ENCODE measurements around the gene CPA4.
"Not testable (repeated sequence)": the region's sequence is repeated elsewhere in the genome, so short reads cannot be mapped to it uniquely, and the experiment has no call there.

CPA4 gene

GRCh38 chr7:130292682-130293257 is at the start of gene CPA4:
TSS of gene CPA4 (plus strand) at chr7:130293161. CDS start at chr7:130293181, 20 bp downstream.
- no peak for DNase-seq

GRCh38 chr7:130243486-130243885 is 49.5 kb upstream of the CPA4 start:
- DNase-seq = not testable (repeated sequence)

- DNase-seq = not testable (repeated sequence)
These were observed 46.5 kb upstream of the CPA4 start for GRCh38 chr7:130246491-130246890.

GRCh38 chr7:130248842-130249241 is 44.1 kb upstream of the CPA4 start:
- not testable (repeated sequence) for DNase-seq

- not testable (repeated sequence) for DNase-seq
These were observed 43.3 kb upstream of the CPA4 start for GRCh38 chr7:130249626-130250025.

GRCh38 chr7:130254555-130254954 is 38.4 kb upstream of the CPA4 start:
- DNase-seq = no peak

GRCh38 chr7:130256704-130257103 is 36.3 kb upstream of the CPA4 start:
- DNase-seq = no peak

- DNase-seq = no peak
These were observed 34.4 kb upstream of the CPA4 start for GRCh38 chr7:130258494-130259078.

- no peak for DNase-seq
These were observed 30.5 kb upstream of the CPA4 start for GRCh38 chr7:130262448-130262847.

GRCh38 chr7:130263130-130263529 is 29.8 kb upstream of the CPA4 start:
- DNase-seq = no peak

- DNase-seq = no peak
These were observed 26.6 kb upstream of the CPA4 start, which contains the start of gene CPA2 for GRCh38 chr7:130266258-130266960. TSS of gene CPA2 (plus strand) at chr7:130266863. CDS start at chr7:130266882, 19 bp downstream.

- DNase-seq = no peak
These were observed 26.0 kb upstream of the CPA4 start for GRCh38 chr7:130266961-130267321.

GRCh38 chr7:130268463-130269317 is 24.3 kb upstream of the CPA4 start:
- DNase-seq = no peak

- no peak for DNase-seq
These were observed 23.7 kb upstream of the CPA4 start for GRCh38 chr7:130269318-130269694.

- DNase-seq = no peak
These were observed 21.8 kb upstream of the CPA4 start for GRCh38 chr7:130270947-130271800.

- DNase-seq = no peak
These were observed 20.4 kb upstream of the CPA4 start for GRCh38 chr7:130272381-130273080.

- no peak for DNase-seq
These were observed 19.7 kb upstream of the CPA4 start for GRCh38 chr7:130273081-130273932.

GRCh38 chr7:130273933-130274255 is 19.1 kb upstream of the CPA4 start:
- no peak for DNase-seq

GRCh38 chr7:130274296-130274695 is 18.7 kb upstream of the CPA4 start:
- DNase-seq = no peak

- no peak for DNase-seq
These were observed 17.9 kb upstream of the CPA4 start for GRCh38 chr7:130274983-130275591.

All from activated effector memory CD4-positive, alpha-beta T cell treated with Interleukin-2 at 50 U/mL for 16 hours (primary cell).